ENCODE data around the gene SLC39A12. TPM values are rescaled to one million over a fixed set of nuclear protein-coding genes. Genes with fewer than 3 reads are reported as not detected.

Gene SLC39A12
- not detected in 2 replicates for polyA plus RNA-seq
- polyA minus RNA-seq = not detected in 2 replicates

DNA sequence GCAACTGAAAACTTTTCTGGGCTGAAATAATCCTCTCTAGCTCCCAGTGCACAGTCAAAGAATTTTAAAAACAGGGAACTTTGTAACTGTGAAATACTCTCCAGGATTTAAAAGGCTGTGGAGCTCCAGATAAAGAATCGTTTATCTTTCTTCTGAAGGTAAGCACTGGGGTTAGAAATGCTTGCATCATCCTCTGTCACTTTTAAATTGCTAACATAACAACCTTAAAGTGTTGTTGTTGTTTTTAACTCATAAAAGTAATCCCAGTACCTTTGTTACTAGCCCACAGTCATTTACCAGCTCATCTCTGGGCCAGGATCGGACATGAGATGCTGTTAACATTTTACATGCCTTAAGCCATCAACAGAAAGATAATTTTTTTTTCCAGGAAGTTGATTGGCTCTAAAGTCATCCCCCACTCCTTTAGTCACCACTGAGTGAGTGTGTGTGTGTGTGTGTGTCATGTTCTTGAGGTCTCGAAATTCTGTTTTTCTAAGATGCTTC, at the start of gene SLC39A12:
SLC39A12 (plus strand) TSS at position 51 of the 504 bp plus-strand sequence. CDS start 1,359 bp downstream, outside the sequence.
- no peaks in the 10 kb centered on the region for H3K27me3 ChIP-seq (ENCODE audit: insufficient read depth, low read depth, low read length)
- H2AFZ ChIP-seq (ENCODE audit: low read depth, low read length) = no peak within 1 kb of the TSS
- H3K9me2 ChIP-seq (ENCODE audit: insufficient read depth, low read length) = no peaks in the 10 kb centered on the region
- no peak within 1 kb of the TSS for H3K4me2 ChIP-seq (ENCODE audit: low read length)
- no peaks in the 10 kb centered on the region for H3K9me3 ChIP-seq (ENCODE audit: low read length)
- TF ChIP-seq TAF1 (IDR thresholded peaks at IDR 0.05; ENCODE audit: low read depth) = no peak
- TF ChIP-seq, protein P1, sequence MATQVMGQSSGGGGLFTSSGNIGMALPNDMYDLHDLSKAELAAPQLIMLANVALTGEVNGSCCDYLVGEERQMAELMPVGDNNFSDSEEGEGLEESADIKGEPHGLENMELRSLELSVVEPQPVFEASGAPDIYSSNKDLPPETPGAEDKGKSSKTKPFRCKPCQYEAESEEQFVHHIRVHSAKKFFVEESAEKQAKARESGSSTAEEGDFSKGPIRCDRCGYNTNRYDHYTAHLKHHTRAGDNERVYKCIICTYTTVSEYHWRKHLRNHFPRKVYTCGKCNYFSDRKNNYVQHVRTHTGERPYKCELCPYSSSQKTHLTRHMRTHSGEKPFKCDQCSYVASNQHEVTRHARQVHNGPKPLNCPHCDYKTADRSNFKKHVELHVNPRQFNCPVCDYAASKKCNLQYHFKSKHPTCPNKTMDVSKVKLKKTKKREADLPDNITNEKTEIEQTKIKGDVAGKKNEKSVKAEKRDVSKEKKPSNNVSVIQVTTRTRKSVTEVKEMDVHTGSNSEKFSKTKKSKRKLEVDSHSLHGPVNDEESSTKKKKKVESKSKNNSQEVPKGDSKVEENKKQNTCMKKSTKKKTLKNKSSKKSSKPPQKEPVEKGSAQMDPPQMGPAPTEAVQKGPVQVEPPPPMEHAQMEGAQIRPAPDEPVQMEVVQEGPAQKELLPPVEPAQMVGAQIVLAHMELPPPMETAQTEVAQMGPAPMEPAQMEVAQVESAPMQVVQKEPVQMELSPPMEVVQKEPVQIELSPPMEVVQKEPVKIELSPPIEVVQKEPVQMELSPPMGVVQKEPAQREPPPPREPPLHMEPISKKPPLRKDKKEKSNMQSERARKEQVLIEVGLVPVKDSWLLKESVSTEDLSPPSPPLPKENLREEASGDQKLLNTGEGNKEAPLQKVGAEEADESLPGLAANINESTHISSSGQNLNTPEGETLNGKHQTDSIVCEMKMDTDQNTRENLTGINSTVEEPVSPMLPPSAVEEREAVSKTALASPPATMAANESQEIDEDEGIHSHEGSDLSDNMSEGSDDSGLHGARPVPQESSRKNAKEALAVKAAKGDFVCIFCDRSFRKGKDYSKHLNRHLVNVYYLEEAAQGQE (IDR thresholded peaks at IDR 0.05; ENCODE audit: borderline replicate concordance) = no peak
- TF ChIP-seq, protein P2, sequence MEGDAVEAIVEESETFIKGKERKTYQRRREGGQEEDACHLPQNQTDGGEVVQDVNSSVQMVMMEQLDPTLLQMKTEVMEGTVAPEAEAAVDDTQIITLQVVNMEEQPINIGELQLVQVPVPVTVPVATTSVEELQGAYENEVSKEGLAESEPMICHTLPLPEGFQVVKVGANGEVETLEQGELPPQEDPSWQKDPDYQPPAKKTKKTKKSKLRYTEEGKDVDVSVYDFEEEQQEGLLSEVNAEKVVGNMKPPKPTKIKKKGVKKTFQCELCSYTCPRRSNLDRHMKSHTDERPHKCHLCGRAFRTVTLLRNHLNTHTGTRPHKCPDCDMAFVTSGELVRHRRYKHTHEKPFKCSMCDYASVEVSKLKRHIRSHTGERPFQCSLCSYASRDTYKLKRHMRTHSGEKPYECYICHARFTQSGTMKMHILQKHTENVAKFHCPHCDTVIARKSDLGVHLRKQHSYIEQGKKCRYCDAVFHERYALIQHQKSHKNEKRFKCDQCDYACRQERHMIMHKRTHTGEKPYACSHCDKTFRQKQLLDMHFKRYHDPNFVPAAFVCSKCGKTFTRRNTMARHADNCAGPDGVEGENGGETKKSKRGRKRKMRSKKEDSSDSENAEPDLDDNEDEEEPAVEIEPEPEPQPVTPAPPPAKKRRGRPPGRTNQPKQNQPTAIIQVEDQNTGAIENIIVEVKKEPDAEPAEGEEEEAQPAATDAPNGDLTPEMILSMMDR (IDR thresholded peaks at IDR 0.05; ENCODE audit: poor library complexity, severe bottlenecking) = no peak
- no peak for TF ChIP-seq POLR2AphosphoS5 (IDR thresholded peaks at IDR 0.05)
- no peak for TF ChIP-seq RAD21 (conservative IDR thresholded peaks at IDR 0.05)
- no peak for TF ChIP-seq SMC3 (conservative IDR thresholded peaks at IDR 0.05; ENCODE audit: poor library complexity)
- no peak within 1 kb of the TSS for H3K9ac ChIP-seq (ENCODE audit: low read length)
- H4K20me1 ChIP-seq (ENCODE audit: insufficient read depth) = no peaks in the 10 kb centered on the region
- no peaks in the 10 kb centered on the region for H3K79me2 ChIP-seq (replicated peaks; ENCODE audit: insufficient read depth, low read length)
- no peak within 1 kb of the TSS for H3K27ac ChIP-seq (ENCODE audit: low read length)
- H3K36me3 ChIP-seq (ENCODE audit: insufficient read depth, low read length) = no peaks in the 10 kb centered on the region
- H3K4me3 ChIP-seq (ENCODE audit: low read length) = no peak within 1 kb of the TSS
- no peaks in the 10 kb centered on the region for H3F3A ChIP-seq (ENCODE audit: insufficient read depth, low read length, poor library complexity, severe bottlenecking)

DNA sequence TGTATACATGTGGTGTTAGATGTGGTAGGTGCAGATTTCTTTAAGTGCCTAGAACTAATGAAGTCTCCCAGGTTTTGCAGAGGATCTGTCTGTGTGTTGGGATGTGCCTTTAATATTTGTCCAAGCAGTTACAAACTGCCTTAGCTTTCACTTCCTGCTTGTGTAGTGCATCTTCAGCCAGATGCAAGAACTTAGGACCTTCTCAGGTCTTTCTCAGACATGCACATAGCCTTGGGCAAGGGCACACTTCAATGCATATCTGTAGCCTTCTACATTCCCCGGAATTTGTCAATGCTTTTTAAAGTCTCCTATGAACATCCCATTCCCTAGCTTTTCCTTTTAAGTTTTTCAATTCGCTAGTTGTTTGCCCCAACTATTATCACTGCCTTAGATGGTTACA, 47.2 kb upstream of the SLC39A12 start:
- no peaks in the 10 kb centered on the region for H3F3A ChIP-seq (ENCODE audit: insufficient read depth, low read length, poor library complexity, severe bottlenecking)
- no peaks in the 10 kb centered on the region for H3K9me2 ChIP-seq (ENCODE audit: insufficient read depth, low read length)
- no peak overlapping the region for H3K27ac ChIP-seq (ENCODE audit: low read length)
- no peak overlapping the region for H3K4me2 ChIP-seq (ENCODE audit: low read length)
- H3K79me2 ChIP-seq (replicated peaks; ENCODE audit: insufficient read depth, low read length) = no peaks in the 10 kb centered on the region
- H3K36me3 ChIP-seq (ENCODE audit: insufficient read depth, low read length) = no peaks in the 10 kb centered on the region
- no peak overlapping the region for H3K9ac ChIP-seq (ENCODE audit: low read length)
- TF ChIP-seq TAF1 (IDR thresholded peaks at IDR 0.05; ENCODE audit: low read depth) (no peak), SMC3 (conservative IDR thresholded peaks at IDR 0.05; ENCODE audit: poor library complexity) (no peak), POLR2AphosphoS5 (IDR thresholded peaks at IDR 0.05) (no peak), EZH2 (IDR thresholded peaks at IDR 0.05; ENCODE audit: borderline replicate concordance, insufficient read depth, low read length, poor library complexity, severe bottlenecking) (no peak), MXI1 (conservative IDR thresholded peaks at IDR 0.05; ENCODE audit: poor library complexity, severe bottlenecking) (no peak)
- TF ChIP-seq, protein P2 (IDR thresholded peaks at IDR 0.05; ENCODE audit: poor library complexity, severe bottlenecking) = no peak
- no peak overlapping the region for H2AFZ ChIP-seq (ENCODE audit: low read depth, low read length)
- no peaks in the 10 kb centered on the region for H3K27me3 ChIP-seq (ENCODE audit: insufficient read depth, low read depth, low read length)
- H3K9me3 ChIP-seq (ENCODE audit: low read length) = no peaks in the 10 kb centered on the region
- no peaks in the 10 kb centered on the region for H4K20me1 ChIP-seq (ENCODE audit: insufficient read depth)
- no peak overlapping the region for H3K4me3 ChIP-seq (ENCODE audit: low read length)

Measured in neural cell (in vitro differentiated cells).